DMS153 treated with DMSO at 0.1 percent for 48 hours (cell line): ENCODE results near the gene UPK3BL2.
"Not testable (repeated sequence)": the region's sequence is repeated elsewhere in the genome, so short reads cannot be mapped to it uniquely, and the experiment has no call there.

Experiments used
- DNase-seq: peaks from one replicate; lab custom pipeline; 2025; ENCODE audit not compliant: unreplicated experiment; lab: John Stamatoyannopoulos, UW

UPK3BL2 gene, protein sequence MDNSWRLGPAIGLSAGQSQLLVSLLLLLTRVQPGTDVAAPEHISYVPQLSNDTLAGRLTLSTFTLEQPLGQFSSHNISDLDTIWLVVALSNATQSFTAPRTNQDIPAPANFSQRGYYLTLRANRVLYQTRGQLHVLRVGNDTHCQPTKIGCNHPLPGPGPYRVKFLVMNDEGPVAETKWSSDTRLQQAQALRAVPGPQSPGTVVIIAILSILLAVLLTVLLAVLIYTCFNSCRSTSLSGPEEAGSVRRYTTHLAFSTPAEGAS

DNA sequence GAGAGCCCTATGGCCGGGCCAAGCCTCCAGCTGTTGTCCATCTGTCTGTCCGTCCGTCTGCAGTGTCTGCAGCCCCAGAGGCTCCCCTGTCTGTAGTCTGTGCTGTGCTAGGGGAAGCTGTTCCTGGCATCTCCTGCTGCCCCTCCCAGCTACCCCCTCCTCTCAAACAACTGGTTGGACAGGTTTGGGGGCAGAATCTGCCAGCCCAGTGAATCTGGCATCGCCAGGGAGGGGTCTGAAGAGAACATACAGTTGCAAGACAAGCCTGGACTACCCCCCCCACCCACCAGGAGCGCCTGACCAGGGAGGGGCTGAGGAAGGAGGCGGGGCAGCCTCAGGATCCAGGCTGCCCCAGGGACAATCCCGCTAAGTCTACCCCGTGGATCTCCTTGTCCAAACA is at the start of gene UPK3BL2:
UPK3BL2 (minus strand) TSS at position 101 of the 400 bp plus-strand sequence; CDS start at position 41, 60 bp downstream.
- not testable (repeated sequence) for DNase-seq

DNA sequence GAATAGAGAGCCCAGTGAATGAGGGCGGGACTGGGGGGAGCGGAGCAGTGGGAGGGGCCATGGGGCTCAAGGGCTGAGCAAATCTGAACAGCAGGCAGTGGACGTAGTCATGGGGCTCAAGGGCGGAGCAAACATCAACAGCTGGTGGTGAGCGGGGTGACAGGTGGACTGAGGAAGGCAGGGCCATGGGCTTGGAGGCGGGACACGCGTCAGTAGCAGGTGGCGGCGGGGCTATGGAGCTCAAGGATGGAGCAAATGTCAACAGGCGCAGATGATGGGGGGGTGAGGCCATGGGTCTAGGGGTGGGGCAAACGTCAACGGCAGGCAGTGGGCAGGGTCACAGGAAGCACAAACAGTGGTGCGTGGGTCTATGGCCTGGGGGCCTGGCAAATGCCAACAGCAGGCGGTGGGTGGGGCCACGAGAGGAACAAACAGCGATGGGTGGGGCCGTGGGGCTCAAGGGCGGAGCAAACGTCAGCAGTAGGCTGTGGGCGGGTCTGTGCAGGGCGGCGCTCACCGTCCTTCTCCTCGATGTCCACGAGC is 49.1 kb upstream of the UPK3BL2 start:
- DNase-seq, result not testable (repeated sequence)

DNA sequence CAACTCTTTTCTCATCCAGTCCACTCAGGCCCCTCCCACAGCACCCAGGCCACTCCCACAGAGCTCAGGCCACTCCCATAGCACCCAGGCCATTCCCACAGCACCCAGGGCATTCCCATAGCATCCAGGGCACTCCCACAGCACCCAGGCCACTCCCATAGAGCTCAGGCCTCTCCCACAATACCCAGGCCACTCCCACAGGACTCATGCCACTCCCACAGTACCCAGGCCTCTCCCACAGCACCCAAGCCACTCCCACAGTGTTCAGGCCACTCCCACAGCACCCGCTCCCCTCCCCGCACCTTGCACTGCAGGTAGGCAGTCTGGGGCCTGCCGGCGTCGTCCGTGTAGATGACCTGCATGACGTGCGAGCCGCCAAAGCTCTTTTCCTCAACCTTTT is 46.4 kb upstream of the UPK3BL2 start:
- DNase-seq, result not testable (repeated sequence)

DNA sequence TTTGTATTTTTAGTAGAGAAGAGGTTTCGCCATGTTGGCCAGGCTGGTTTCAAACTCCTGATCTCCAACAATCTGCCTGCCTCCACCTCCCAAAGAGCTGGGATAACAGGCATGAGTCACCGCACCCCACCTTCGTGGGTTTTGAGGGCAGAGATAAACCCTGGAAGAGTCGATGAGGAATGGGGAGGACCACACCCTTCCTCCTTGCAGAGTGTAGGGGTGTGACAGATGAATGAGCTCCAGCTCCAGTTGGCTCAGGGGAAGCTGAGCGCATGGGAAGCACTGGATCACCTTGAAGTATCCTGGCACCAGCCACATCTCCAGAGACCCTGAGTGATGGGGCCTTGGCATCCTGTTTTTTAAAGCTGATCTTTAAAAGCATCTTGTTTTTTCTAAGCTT is 40.0 kb upstream of the UPK3BL2 start:
- DNase-seq, result not testable (repeated sequence)

DNA sequence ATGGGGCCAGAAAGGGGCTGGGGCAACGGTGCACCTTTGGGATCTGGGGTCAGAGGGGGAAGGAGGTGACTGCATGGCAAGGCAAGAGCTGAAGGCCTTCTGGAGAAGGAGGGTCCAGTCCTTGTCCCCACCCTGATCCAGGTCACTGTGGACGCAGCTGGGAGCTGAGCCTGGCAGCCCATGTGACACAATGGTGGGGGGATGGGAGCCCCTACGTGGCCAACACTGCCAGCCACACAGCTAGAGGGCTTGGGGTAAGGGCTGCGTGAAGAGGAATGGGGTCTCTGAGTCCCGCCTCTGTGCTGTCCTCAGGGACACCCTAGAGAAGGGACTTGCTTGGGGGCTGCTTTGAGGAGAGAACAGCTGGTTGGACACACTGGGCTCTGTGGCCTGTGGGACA is 38.2 kb upstream of the UPK3BL2 start:
- DNase-seq, result not testable (repeated sequence)

DNA sequence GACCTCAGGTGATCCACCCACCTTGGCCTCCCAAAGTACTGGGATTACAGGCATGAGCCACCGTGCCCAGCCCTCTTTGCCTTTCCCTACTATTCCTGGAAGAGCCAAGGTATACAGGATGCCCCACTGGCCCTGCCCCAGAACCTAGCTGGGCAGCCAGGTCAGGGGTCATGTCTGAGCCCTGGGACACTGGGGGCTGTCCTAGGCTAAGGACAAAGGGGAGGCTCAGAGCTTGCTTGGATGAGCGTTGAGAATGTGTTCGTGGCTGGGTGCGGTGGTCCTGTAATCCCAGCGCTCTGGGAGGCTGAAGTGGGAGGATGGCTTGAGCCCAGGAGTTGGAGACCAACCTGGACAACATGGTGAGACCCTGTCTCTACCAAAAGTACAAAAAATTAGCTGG is 35.0 kb upstream of the UPK3BL2 start:
- not testable (repeated sequence) for DNase-seq

DNA sequence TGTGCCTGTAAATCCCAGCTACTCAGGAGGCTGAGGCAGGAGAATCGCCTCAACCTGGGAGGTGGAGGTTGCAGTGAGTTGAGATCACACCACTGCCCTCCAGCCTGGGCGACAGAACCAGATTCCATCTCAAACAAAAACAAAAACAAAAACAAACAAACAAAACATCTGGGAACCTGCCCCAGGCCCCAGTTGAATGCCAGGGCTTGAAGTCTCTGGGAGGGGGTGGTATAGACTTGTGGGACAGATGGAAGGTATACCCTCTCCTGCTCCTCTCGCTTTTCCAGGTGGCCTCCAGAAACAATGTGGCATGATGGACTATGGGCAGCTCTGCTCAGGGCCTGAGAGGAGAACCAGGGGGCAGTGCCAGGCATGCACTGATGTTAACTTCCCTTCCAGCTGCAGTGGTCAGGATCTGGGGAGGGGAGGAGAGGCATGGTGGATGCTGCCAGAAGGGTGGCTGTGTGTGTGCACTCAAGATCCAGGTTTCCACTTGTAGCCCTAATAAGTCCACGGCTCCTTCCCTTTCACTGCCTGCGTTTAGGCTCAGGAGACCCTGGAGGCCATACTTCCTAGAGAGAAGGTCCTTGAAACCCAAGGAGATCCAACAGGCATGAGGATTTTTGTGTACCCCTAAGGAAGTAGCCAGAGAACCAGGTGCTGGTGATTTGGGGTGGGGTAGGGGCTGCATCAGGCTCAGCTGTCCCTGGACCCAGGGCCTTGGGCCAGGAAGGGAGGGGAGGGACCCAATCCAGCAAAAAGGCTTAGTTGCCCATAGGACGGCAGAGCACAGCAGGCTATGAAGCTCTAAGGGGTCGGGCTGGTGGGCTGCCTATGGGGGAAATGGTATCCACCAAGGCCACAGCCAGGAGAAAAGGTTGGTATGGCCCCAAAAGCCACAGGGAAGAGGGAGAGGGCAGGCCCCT is 34.1 kb upstream of the UPK3BL2 start:
- DNase-seq, result not testable (repeated sequence)

DNA sequence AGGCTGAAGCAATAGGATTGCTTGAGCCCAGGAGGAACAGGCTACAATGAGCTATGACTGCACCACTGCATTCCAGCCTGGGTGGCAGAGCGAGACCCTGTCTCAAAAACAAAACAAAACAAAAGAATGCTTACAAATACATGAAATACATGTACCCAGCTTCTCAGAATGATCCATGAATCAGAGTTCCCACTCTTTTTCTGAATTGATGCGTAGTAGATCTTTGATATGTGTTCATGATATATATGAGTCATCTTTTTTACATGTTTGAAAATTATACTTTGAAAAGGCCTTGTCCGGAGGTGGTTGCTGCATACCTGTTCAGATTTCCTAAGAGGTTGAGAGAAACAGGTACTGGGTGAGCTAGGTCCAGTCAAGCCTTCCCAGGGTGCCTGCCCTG is 32.9 kb upstream of the UPK3BL2 start:
- not testable (repeated sequence) for DNase-seq

DNA sequence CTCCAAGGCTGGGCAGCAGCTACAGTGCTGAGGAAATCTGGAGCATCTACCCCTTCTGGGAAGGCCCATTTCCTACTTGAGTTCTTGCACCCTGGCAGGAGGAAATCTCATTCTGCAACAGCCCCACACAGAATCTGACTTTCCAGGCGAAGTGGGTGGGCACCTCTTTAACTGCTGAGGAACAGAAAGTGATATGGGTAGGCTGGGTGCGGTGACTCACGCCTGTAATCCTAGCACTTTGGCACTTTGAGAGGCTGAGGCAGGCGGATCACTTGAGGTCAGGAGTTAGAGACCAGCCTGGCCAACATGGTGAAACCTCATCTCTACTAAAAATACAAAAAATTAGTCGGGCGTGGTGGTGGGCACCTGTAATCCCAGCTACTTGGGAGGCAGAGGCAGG is 31.1 kb upstream of the UPK3BL2 start:
- not testable (repeated sequence) for DNase-seq

DNA sequence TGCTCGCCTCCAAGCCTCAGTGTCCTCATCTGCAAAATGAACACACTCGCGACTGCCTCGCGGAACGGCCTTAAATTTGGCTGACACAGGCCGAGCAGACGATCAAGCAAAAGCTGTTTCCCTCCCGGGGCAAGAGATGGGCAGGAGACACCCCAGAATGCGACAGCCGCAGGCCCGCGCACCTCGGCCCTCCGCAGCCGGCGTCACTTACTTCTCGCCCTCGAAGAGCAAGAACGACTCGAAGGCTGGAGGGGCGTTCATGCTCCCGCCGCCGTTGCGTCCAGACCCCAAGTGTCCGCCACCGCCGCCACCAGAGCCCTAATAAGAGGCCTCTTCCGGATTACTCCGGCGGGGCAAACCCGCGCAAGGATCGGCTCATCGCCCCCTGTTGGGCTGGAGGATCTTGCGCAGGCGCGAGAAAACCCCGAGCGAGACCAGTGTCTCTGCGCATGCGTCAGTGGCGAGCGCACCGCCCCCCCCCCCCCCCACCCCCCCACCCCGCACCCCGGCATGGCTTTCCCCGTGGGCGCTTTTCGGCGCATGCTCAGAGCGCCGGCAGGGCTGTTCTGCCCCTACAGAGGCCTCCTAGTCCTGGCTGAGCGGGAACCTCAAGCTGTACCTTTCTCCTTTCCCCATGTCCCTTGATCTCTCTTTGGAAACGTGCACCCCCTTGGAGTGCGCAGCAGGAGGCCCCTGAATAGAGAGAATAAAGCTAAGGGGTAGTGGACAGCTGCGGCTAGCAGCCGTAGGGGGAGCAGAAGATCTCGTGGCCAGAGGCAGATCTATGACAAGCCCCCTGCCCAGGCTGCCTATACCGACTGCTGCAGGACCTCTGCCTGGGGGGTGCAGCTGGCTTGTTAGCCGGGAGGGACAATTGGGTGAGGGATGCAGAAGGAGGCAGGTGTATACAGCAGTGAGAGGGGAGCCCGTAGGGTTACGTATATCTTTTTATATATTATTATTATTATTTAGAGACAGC is 29.1 kb upstream of the UPK3BL2 start, which contains the start of gene POLR2J3:
POLR2J3 (minus strand) TSS at position 323 of the 979 bp plus-strand sequence; CDS start at position 261, 62 bp downstream.
- DNase-seq, result not testable (repeated sequence)

DNA sequence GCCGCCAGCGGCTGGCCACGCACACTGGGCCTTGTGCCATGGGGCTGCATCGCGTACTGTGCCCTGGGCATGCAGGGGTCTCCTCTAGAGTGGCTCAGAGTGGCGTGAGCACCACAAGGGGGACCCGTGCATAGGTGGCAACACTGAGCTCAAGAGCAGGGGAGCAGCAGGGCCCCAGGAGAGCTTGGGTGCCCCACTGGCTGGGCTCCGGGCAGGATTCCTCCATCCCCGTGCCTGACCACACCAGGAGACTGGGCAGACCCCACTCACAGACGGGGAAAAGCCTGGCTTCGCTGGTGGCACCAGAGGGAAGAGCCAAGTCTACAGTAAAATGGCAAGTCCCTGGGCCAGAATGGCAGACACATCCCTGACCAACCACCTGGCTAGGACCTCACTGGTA is 25.1 kb upstream of the UPK3BL2 start:
- DNase-seq, result not testable (repeated sequence)

DNA sequence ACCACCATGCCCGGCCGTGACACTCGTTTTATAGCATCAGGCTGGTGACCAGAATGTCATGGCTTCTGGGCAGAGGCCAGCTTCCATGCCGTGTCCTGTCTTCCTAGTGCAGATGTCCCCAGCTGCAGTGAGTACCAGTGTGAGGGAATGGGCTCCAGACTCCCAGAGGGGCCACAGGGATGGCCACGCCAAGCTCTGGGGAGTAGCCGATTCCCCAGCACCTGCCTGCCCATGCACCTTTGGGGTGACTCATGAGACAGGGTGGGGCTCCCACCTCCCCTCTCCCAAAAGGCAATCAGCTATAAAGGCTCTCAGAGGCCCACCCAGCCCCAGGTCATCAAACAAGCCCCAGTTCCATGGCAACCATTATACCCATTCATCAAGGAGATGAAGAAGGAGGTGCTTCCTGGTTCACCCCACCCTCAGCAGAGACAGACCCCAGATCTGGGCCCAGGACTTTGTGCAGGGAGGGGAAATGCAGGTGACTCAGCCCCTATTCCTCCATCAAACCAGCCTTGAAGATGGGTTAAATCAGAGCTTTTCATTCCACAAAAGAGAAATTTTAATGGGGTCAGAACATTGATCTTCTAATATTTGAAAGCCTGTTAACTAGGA is 7.4 kb upstream of the UPK3BL2 start, which contains the start of gene SPDYE2:
SPDYE2 (plus strand) TSS at position 419 of the 615 bp plus-strand sequence. CDS start 2,030 bp downstream, outside the sequence.
- not testable (repeated sequence) for DNase-seq

DNA sequence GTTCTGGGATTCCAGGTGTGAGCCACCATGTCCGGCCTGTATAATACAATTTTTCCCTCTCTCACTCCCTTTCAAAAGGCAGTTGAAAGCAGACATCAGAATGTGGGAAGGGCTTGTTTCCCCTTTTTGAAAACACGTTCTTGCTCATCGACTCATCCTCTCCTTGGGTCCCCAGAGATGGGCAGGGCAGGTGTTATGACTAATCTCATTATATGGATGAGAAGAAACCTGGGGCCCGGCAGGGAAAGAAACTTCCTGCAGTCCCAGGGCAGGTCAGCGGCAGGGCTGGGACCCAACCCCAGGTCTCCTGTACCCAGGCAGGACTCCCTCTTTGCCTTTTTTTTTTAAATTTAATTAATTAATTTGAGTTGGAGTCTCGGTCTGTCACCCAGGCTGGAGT is 2.9 kb upstream of the UPK3BL2 start:
- not testable (repeated sequence) for DNase-seq

DNA sequence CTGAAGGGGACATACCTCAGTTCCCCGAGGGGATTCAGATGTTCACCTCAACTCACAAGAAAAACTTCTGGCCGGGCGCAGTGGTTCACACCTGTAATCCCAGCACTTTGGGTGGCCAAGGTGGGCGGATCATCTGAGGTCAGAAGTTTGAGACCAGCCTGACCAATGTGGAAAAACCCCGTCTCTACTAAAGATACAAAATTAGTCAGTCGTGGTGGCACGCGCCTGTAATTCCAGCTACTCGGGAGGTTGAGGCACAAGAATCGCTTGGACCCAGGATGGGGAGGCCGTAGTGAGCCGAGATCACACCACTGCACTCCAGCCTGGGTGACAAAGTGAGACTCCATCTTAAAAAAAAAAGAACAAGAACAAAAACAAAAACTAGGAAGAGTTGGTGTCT is 1.8 kb upstream of the UPK3BL2 start:
- not testable (repeated sequence) for DNase-seq

DNA sequence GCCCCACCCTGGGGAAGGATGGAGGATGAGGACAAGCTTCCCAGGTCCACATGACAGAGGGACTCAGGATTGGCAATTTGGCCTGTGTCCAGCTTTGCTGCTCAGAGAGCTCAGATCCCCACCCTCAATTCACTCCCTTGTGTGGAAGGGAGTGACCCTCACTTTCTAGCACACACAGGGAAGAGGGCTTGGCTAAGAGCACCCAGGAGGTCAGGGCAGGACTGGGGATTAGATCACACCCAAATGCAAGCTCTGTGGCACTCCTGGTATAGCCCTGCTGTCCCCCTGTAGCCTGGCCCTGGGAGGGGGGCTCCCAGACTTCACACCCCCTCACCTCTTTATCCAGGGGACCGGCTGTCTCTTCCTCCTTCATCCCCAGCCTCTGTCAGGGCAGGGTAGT is 876 bp upstream of the UPK3BL2 start:
- not testable (repeated sequence) for DNase-seq

DNA sequence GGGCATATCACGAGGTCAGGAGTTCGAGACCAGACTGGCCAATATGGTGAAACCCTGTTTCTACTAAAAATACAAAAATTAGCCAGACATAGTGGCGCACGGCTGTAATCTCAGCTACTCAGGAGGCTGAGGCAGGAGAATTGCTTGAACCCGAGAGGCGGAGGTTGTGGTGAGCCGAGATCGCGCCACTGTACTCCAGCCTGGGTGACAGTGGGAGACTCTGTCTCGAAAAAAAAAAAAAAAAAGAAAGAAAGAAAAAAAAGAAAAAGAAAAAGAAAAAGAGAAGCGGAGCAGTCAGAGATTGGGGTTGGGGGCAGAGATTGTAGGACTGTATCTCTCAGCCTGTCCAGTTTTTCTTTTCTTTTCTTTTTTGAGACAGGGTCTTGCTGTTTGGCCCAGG is 725 bp downstream of the UPK3BL2 start:
- DNase-seq, result not testable (repeated sequence)

DNA sequence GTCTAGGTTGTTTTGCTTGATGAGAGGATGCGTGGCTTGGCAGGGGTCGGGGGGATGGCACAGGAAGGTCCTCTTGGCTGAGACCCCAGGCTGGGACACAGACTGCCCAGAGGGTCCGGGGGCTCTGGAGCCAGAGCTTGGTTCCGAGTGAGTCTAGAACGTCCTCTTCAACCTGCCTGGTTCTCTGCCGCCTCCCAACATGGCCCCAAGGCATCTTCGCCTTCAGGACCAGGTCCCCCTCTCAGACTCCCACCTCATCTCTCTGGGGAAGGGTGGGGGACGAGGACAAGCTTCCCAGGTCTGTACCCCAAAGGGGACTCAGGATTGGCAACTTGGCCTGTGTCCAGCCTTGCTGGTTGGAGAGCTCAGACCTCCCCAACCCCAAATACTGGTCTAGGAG is 1.4 kb downstream of the UPK3BL2 start:
- not testable (repeated sequence) for DNase-seq

DNA sequence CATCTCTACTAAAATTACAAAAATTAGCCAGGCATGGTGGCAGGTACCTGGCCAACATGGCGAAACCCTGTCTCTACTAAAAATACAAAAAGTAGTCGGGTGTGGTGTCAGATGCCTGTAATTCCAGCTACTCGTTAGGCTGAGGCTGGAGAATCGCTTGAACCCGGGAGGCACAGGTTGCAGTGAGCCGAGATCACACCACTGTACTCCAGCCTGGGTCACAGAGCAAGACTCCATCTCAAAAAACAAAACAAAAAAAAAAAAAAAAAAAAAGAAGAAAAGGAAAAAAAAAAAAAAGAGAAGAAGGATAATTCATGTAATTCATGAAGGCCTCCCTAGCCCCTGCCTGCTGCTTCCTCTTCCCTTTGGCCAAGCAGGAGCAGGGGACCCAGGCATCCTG is 2.9 kb downstream of the UPK3BL2 start:
- DNase-seq, result not testable (repeated sequence)

DNA sequence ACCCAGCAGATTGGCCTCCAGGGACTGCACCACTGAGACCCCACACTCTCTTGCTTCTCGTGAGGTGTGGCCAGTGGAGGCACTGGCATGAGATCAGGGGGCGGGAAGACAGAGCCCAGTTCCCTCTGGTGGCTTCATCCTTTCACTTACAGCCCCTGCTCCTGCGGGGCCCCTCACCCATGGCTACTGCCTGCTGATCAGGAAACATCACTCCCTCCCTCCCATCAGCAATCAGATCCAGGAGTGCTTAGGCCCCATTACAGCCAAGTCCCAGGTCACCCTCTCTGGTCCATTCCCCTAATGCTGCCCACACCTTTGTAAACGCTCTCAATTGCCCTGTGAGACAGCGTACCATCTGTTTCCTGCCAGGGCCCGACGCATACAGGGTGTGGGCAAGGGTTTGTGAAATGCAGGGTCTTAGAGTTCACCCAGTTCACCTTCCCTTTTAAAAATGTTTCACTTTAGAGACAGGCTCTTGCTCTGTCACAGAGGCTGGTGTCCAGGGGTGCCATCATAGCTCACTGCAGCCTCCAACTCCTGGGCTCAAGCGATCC is 8.4 kb downstream of the UPK3BL2 start:
- not testable (repeated sequence) for DNase-seq
